Cardiac septum (tissue), 1 donor: ENCODE results near the gene VPS13C. TPM values are rescaled to one million over a fixed set of nuclear protein-coding genes. Genes with fewer than 3 reads are reported as not detected.
"Not testable (repeated sequence)": the region's sequence is repeated elsewhere in the genome, so short reads cannot be mapped to it uniquely, and the experiment has no call there.

ENCODE experiments used
- DNase-seq: peaks from one replicate; pipeline ENCODE4 v3.0.0-alpha.2; 2020; ENCODE audit warnings: low spot score
- intact Hi-C: fragments of 100-400 bp; cut with DNase I; formaldehyde crosslinking; loops from one replicate; pipeline ENCODE4 v1.14.0; 2022
- total RNA-seq: library from RNA; stranded (reverse); fragmentation: NEBNext Ultra II Directional; extraction: Animal tissue kit (Norgen Biotek cat#: 25700); gene quantifications from one replicate; pipeline ENCODE4 v1.2.1, GENCODE V29; 2021
- donor health status: DM: no; HTN: no; CAD: no.

The VPS13C gene
- total RNA-seq, 1 donor from 2014 or later = 35.2 TPM

GRCh38 chr15:62051166-62051565, 9.1 kb downstream of the VPS13C start:
- intact Hi-C loops = no loop called here
- no peak for DNase-seq

- intact Hi-C loops = no loop called here
- no peak for DNase-seq
These were observed 10.1 kb downstream of the VPS13C start for GRCh38 chr15:62050115-62050514.

- intact Hi-C loops, DNase-seq: not testable (repeated sequence)
These were observed 12.0 kb downstream of the VPS13C start for GRCh38 chr15:62048254-62048653.

- no peak for DNase-seq
- intact Hi-C loops = no loop called here
These were observed 12.9 kb downstream of the VPS13C start for GRCh38 chr15:62047282-62047827.

GRCh38 chr15:62046078-62046743, 14.0 kb downstream of the VPS13C start:
- intact Hi-C loops = no loop called here
- no peak for DNase-seq

- intact Hi-C loops = no loop called here
- DNase-seq = no peak
These were observed 24.9 kb downstream of the VPS13C start for GRCh38 chr15:62035256-62035924.

- DNase-seq = no peak
- intact Hi-C loops = no loop called here
These were observed 32.3 kb downstream of the VPS13C start for GRCh38 chr15:62027916-62028315.

- no peak for DNase-seq
- intact Hi-C loops = no loop called here
These were observed 33.0 kb downstream of the VPS13C start for GRCh38 chr15:62027263-62027565.

- no peak for DNase-seq
- intact Hi-C loops = no loop called here
These were observed 33.6 kb downstream of the VPS13C start for GRCh38 chr15:62026487-62027262.

- intact Hi-C loops = no loop called here
- DNase-seq = no peak
These were observed 38.2 kb downstream of the VPS13C start for GRCh38 chr15:62021991-62022600.

- intact Hi-C loops = no loop called here
- DNase-seq = no peak
These were observed 39.6 kb downstream of the VPS13C start for GRCh38 chr15:62020576-62021160.

GRCh38 chr15:62005354-62005753, 54.9 kb downstream of the VPS13C start:
- DNase-seq, intact Hi-C loops: not testable (repeated sequence)

- intact Hi-C loops = no loop called here
- DNase-seq = no peak
These were observed 62.5 kb downstream of the VPS13C start for GRCh38 chr15:61997786-61998185.

GRCh38 chr15:61996056-61996635, 64.1 kb downstream of the VPS13C start:
- no peak for DNase-seq
- intact Hi-C loops = no loop called here

- intact Hi-C loops = no loop called here
- no peak for DNase-seq
These were observed 66.0 kb downstream of the VPS13C start for GRCh38 chr15:61994216-61994615.

GRCh38 chr15:61992518-61992917, 67.7 kb downstream of the VPS13C start:
- intact Hi-C loops = no loop called here
- DNase-seq = no peak

- intact Hi-C loops = no loop called here
These were observed 70.6 kb downstream of the VPS13C start for GRCh38 chr15:61989667-61990066.

GRCh38 chr15:61987824-61988223, 72.4 kb downstream of the VPS13C start:
- no peak for DNase-seq
- intact Hi-C loops = no loop called here

More at GRCh38 chr15:61989667-61990066, 70.6 kb downstream of the VPS13C start:
- DNase-seq = no peak

GRCh38 chr15:61983081-61983480, 77.2 kb downstream of the VPS13C start:
- intact Hi-C loops = no loop called here
- DNase-seq = no peak
